Tibial nerve (tissue), 4 donors: ENCODE results near the gene AKAP6.

ENCODE experiments used
- CTCF ChIP-seq, 5 experiments: fragments of 200-600 bp in 3 of 5; fragments of 450-650 bp in 2 of 5; sonication (generic) in 3 of 5; IDR thresholded peaks; one replicate each; pipeline ENCODE4 v1.5.1; 2016 to 2019; ENCODE audit warnings: antibody characterized with exemption in 5 of 5, mild to moderate bottlenecking in 3 of 5, moderate library complexity in 2 of 5
- EP300 ChIP-seq, 2 donors: sonication (generic); formaldehyde crosslinking; IDR thresholded peaks; one replicate each; pipeline ENCODE4 v1.6.1; 2017; ENCODE audit warnings: antibody characterized with exemption in 2 of 2, mild to moderate bottlenecking in 1 of 2
- POLR2A ChIP-seq, 2 donors: fragments of 450-650 bp; IDR thresholded peaks; one replicate each; pipeline ENCODE4 v1.6.1; 2017; ENCODE audit warnings: antibody characterized with exemption in 2 of 2, mild to moderate bottlenecking in 2 of 2, moderate library complexity in 2 of 2

DNA sequence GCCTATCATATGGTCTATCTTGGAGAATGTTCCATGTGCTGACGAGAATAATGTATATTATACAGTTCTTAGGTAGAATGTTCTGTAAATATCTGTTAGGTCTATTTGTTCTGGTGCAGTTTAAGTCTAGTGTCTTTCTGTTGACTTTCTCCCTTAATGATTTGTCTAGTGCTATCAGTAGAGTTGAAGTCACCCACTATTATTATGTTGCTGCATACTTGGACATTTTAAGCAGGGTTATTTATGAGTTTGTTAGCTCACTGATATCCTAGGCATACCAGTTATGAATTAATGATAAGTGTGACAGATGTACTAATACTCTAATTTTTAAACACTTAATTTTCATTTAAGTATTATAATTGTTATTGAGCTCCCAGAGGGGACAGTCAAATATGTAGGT, 292.5 kb downstream of the AKAP6 start:
- TF ChIP-seq POLR2A (IDR thresholded peaks at IDR 0.05): no peak
- TF ChIP-seq CTCF (IDR thresholded peaks at IDR 0.05): no peak
- no peak for TF ChIP-seq EP300 (IDR thresholded peaks at IDR 0.05)
